ENCODE measurements around the gene SLCO2A1.

SLCO2A1 gene

GRCh38 chr3:133934996-133935842 is 94.5 kb downstream of the SLCO2A1 start:
- DNase-seq (ENCODE audit: low read depth in 2 of 3, low spot score in 2 of 3): no peak

- no peak for DNase-seq (ENCODE audit: low read depth in 2 of 3, low spot score in 2 of 3)
Measured at GRCh38 chr3:133934073-133934970, 95.4 kb downstream of the SLCO2A1 start.

- DNase-seq (ENCODE audit: low read depth in 2 of 3, low spot score in 2 of 3): no peak
Measured at GRCh38 chr3:133933097-133934024, 96.4 kb downstream of the SLCO2A1 start.

- DNase-seq (ENCODE audit: low read depth in 2 of 3, low spot score in 2 of 3): no peak
Measured at GRCh38 chr3:133932009-133932408, 97.7 kb downstream of the SLCO2A1 start.

GRCh38 chr3:133931084-133931483 is 98.6 kb downstream of the SLCO2A1 start:
- no peak for DNase-seq (ENCODE audit: low read depth in 2 of 3, low spot score in 2 of 3)

- no peak for DNase-seq (ENCODE audit: low read depth in 2 of 3, low spot score in 2 of 3)
Measured at GRCh38 chr3:133930341-133930933, 99.3 kb downstream of the SLCO2A1 start.

- DNase-seq (ENCODE audit: low read depth in 2 of 3, low spot score in 2 of 3): no peak
Measured at GRCh38 chr3:133928903-133929607, 100.7 kb downstream of the SLCO2A1 start.

- no peak for DNase-seq (ENCODE audit: low read depth in 2 of 3, low spot score in 2 of 3)
Measured at GRCh38 chr3:133928136-133928893, 101.4 kb downstream of the SLCO2A1 start.

GRCh38 chr3:133927540-133928066 is 102.1 kb downstream of the SLCO2A1 start:
- peak; percentile 42 to 57 (median 44) for DNase-seq (ENCODE audit: low read depth in 2 of 3, low spot score in 2 of 3)

GRCh38 chr3:133926736-133927539 is 102.8 kb downstream of the SLCO2A1 start:
- DNase-seq (ENCODE audit: low read depth in 2 of 3, low spot score in 2 of 3): no peak

- DNase-seq (ENCODE audit: low read depth in 2 of 3, low spot score in 2 of 3): no peak
Measured at GRCh38 chr3:133925960-133926735, 103.6 kb downstream of the SLCO2A1 start.

GRCh38 chr3:133924041-133924440 is 105.7 kb downstream of the SLCO2A1 start:
- no peak for DNase-seq (ENCODE audit: low read depth in 2 of 3, low spot score in 2 of 3)

- no peak for DNase-seq (ENCODE audit: low read depth in 2 of 3, low spot score in 2 of 3)
Measured at GRCh38 chr3:133921592-133921991, 108.1 kb downstream of the SLCO2A1 start.

GRCh38 chr3:133917144-133917543 is 112.6 kb downstream of the SLCO2A1 start:
- DNase-seq (ENCODE audit: low read depth in 2 of 3, low spot score in 2 of 3): no peak

- no peak for DNase-seq (ENCODE audit: low read depth in 2 of 3, low spot score in 2 of 3)
Measured at GRCh38 chr3:133915685-133916658, 113.8 kb downstream of the SLCO2A1 start.
